Activated CD8-positive, alpha-beta memory T cell treated with anti-CD3 and anti-CD28 coated beads for 48 hours (primary cell): ENCODE data around the gene TTC28.
"Not testable (repeated sequence)": the region's sequence is repeated elsewhere in the genome, so short reads cannot be mapped to it uniquely, and the experiment has no call there.

Experiments used
- DNase-seq, 3 experiments: peaks; one replicate each; pipeline ENCODE4 v3.0.0-alpha.2; 2020; ENCODE audit warnings: low read depth in 2 of 3, low spot score in 2 of 3

TTC28 gene

DNA sequence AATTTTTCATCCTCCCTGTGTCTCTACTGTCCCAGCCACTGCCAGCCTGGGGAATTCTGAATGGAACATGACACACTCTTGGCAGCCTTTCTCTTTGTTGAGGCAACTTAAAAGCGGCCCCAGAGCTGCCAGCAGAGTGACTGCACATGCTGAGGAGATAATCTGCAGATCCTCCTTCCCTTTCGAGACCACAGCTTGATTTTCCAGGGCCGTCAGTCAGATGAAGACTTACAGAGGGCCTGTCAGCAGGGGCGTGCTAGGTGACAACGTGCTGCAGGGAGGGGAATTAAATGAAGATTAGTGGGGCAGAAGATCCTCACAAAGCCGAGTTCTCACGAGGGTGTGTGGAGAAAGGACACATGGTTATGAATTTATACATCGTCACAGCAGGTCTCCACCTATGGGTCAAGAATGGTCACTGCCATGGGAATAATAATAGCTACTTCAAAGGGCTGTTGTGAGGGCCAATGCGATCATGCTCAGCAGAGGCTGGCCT lies 567.0 kb downstream of the TTC28 start:
- DNase-seq: no peak

DNA sequence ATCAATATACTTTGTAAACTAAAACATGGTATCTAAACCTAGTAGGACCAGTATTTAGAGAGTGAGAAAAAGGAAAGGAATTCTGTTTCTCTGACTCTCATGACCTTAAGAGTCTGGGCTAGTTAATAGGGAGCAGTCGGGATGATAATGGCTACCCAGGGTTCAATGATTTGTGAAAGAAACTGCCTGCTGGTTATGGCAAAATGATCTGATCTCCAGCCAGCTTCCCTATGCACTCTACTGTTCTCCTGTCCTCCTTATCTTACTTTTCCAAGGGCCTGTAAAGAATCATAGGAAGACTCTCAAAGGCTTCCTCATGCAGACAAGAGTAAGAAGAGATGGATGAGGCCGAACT lies 567.5 kb downstream of the TTC28 start:
- DNase-seq: no peak

DNA sequence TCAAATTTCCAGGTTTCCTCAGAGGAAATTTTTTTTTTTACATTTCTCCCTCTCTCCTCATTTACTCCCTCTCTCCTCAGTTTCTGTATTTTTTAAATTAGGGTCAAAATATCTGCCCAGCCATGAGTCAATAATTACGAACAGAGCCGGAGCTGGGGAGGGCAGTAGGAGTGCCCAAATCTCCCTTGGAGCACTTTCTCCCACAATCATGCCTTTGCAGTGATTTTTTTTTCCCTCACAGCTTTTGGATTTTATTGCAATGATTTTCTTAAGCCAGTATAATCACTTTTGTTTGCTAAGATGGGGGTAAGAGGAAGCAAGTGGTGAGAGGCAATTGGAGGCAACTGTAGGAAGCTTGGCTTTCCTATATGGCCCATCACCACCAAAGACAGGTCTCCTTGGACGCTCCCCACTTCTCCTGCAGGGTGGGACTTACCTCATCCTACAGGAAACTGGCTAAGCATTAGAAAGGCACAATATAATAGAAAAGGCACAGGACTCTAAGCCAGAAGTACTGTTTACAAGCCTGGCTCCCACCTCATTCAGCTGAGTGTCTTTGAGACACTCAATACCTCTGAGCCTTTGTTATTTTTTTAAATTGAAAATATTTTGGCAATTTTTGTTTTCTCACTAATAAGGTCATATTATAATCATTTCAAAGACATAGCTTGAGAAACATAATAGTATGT lies 568.0 kb downstream of the TTC28 start:
- no peak for DNase-seq

DNA sequence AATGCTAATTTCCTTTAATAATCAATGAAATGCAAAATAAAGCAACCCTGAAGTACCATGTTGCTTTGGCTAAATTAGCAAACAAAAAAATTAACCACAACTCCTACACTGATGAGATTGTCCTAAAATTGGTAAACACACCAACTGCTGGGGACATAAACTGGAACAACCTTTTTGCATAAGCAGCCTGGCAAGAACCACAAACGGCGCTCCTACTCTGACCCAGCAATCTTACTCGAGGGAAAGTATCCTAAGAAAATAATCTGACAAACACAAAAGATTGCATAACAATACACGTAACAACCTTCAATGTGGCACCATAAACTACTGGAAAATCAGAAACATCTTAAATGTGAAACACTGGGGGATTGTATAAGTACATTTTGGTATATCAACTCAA lies 570.8 kb downstream of the TTC28 start:
- DNase-seq: no peak

DNA sequence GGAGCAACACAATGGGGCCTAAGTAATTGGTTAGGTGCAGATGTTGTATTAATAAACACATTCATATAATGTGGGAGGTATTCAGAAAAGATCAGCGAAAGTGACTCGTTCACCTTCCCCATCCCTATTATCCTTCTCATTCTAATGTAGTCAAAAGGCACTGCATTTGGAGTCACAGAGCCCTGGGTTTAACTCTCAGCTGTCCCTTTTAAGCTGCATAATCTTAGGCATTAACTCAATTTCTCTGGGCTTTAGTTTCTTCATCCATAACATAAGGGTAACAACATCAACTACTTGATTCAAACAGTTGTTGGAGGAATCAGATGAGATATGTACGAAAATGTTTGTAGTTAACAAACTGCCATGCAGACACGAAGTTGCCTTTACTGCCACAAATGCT lies 573.0 kb downstream of the TTC28 start:
- no peak for DNase-seq

DNA sequence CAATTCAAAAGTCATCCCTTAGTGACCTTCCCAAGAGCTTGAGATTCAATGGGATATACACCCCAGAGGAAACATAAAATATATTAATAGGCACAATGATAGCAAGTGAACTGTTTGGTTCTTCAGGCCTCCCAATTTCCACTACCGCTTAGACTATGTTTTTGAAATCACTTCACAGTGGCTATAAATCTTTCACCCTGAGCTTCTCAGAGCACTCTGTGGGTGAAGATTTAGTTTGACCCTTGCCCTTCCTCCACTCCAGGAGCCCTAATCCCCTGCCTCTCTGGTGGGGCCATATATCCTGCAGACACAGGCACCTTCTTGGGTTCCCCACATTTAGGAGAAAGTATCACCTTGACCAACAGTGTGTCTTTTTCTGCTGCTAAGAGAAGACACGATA lies 573.7 kb downstream of the TTC28 start:
- no peak for DNase-seq

DNA sequence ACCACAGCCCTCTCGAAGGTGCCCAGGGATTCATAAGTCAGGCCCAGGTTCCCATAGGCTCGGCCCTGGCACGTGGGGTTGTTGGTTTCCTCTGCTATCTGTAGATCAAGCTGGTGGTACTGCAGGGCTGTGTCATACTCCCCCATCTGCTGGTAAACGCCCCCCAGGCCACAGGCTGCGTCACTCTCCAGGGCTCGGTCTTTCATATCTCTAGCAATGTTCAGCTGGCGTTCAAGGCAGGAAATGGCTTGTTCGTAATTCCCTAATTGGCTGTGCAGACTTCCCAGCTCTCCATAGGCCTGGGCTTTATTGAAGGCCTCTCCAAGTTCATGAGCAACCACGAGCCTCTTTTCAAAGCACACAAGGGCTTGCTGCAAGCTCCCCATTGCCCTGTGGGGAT lies 574.2 kb downstream of the TTC28 start:
- no peak for DNase-seq

DNA sequence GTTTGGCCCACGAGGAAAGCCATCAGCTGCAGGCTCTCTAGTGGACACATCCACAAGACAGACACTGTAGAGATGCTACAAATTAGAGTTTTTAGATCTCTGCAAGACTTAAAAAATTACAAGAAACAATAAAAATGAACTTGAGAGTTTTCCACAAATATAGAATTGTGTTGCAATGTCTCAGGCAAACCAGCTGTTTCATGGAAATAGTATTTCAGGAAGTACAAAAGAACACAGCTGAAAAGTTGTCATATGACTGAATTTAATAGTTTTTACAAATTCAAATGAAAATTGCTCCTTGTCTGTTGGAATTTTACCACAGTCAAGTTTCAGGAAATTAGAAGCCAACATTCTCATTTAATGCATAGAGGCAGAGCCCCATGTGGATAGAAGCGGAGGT lies 576.0 kb downstream of the TTC28 start:
- no peak for DNase-seq

DNA sequence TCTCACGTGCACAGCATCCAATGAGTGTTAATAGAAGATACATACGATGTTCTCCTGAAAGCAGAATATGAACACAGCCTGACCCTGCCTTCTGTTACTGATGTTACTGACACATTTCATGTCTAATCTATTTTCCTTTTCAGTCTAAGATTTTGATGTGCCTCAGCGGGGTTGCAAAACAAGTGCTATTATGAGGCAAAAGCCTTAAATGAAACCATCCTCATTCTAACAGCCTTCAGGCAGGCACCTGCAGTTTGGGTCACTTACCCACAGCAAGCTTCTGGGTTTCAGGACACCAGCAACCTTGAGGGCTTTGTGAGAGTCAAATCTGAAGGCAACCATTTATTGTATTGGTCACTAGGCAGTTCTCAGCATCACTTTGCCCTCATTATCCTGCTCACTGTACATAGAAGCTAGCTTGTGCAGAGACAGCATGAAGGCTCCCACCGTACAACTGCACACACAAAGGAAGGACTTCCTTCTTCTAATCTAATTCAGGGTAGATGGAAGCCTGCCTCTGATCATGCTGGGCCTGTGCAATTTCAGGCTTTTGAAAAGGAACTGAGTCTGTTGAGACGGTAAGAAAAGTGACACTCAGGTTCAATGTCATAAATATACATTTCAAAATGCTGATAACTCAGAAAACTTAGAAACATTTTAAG lies 577.4 kb downstream of the TTC28 start:
- no peak for DNase-seq

DNA sequence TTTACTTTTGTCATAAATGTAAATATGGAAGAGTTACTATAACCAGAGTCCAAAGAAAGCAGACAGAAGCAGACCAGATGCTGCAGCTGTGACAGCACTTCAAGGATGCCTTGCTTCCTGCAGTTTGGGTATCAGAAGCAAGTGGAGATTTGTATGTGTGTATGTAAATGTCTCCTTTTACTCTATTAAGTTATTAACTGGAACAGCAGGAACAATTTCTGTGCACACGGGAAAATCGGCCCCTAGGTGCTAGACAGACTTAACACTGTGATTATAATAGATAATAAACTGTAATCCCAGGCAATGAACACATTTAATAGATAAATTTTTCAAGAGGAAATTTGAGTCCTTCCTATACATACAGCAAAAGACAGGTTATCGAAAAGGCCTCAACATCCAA lies 582.0 kb downstream of the TTC28 start:
- no peak for DNase-seq

DNA sequence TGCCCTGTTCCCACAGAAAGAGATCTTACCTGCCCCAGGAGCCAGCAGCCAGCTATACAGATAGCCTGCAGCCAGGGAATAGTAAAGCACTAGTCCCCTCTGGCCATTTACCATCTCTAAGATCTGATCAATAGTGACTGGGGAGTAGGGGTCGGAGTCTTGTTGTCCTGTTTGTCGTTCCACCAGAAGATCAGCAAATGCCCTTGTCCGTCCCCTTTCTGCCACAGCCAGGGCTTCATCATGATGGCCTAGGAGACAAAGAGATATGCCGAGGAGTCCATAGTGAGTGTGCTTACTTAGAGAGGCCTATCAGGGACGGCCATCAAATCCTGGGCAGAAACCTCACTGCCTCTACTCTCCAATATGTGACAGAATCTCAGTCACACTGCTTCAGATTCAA lies 583.5 kb downstream of the TTC28 start:
- no peak for DNase-seq

DNA sequence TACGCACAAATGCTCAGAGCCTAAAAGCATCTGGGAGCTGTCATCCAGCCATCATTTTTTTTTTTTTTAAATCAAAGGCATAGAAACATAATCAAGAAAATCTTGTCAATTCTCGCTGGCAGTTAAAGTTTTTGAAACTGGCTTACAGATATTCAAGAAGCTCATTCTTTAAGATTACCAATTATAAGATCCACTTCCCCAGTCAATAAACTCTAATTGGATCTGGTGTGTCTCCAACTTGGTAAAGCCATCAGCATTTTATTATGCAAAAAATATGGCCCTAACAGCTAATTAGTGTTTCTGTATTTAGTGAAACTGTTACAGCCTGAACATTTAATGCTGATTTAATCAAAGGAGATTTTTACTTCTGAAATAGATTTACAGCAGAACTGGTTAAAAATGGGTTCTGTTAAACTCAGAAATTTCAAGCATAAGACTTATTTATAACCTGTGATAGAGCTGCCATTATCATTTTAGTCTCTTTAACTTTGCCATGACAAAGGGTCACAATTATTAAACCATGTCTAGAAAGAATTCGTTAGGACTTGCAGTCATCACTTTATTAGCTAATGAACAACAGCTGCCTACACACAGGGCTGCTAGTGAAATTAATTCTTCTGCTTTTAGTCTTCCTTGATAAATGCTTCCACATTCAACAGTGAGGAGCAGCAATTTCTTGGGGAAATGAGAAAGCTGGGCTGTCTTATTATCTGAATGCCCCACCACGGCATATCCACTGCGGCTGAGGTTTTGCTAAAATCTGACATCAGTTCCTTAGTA lies 584.1 kb downstream of the TTC28 start:
- no peak for DNase-seq

DNA sequence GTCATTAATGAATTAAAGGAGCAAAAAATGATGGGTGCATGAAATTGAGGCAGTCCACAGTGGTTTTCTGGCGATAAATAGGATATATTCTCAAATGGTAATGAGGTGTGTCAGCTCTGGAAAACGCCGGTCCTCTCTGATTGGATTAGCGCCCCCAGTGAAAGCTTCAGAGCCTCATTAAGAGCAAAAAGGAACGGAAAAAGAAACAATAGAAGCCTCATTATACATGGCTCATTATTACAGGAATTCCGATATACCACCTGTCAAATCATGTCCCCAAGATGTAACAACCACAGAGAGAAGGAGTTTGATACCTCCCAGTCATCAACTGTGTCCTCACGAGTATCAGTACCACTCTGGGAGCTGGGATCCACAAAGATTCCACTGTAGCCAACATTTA lies 584.9 kb downstream of the TTC28 start:
- no peak for DNase-seq

DNA sequence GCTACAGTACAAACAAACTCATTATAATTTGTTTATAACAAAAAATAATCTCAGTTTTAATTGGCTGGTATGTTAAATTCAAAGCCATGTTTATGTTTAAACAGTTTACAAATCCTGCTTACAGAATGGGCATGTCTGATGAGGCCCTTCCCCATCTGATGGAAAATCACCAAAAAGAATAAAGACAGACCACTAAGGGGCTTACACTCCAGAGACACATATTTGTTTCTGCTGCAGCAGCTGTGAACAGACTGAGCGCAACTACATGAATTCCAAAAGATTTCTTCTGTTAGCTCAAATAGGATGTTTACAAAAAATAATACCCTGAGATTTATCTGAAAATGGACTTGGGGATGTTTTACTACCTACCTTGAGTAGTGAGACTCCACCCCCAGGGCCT lies 585.9 kb downstream of the TTC28 start:
- DNase-seq: no peak

DNA sequence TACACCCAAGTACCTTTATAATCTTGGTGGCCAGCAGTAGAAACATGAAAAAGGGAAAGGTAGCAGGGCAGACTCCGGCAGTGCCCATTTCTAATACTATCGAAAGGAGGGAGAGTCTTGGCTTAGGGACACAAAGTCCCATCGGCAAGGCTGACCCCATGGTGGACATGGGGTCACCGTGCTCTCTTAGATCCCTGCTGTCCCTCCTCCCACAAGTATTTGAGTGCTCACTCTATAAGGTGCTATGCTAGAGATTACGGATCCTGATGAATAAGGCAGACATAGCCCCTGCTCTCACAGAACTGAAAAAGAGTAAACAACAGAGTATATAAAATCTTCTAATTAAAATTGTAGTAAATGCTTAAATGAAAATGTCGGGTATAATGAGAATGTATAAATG lies 588.2 kb downstream of the TTC28 start:
- no peak for DNase-seq

DNA sequence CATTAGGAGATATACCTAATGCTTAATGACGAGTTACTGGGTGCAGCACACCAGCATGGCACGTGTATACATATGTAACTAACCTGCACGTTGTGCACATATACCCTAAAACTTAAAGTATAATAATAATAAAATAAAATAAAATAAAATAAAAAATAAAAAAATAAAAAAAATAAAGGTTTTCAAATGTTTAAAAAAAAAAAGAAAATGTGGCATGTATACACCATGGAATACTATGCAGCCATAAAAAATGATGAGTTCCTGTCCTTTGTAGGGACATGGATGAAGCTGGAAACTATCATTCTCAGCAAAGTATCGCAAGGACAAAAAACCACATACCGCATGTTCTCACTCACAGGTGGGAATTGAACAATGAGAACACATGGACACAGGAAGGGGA lies 590.1 kb downstream of the TTC28 start:
- not testable (repeated sequence) for DNase-seq

DNA sequence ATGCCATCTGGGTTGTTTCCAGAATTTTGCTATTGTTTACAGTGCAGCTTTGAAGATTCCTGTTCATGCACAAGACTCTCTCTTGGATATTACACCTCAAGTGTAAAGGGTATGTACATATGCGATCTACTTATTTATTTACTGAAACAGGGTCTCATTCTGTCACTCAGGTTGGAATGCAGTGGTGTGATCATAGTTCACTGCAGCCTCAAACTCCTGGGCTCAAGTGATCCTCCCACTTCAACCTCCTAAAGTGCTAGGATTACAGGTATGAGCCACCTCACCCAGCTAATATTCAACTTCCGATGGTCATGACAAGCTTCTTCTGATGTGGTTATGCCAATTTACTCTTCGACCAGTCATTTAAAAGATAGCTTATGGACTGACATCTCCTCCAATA lies 602.5 kb downstream of the TTC28 start:
- DNase-seq: no peak

DNA sequence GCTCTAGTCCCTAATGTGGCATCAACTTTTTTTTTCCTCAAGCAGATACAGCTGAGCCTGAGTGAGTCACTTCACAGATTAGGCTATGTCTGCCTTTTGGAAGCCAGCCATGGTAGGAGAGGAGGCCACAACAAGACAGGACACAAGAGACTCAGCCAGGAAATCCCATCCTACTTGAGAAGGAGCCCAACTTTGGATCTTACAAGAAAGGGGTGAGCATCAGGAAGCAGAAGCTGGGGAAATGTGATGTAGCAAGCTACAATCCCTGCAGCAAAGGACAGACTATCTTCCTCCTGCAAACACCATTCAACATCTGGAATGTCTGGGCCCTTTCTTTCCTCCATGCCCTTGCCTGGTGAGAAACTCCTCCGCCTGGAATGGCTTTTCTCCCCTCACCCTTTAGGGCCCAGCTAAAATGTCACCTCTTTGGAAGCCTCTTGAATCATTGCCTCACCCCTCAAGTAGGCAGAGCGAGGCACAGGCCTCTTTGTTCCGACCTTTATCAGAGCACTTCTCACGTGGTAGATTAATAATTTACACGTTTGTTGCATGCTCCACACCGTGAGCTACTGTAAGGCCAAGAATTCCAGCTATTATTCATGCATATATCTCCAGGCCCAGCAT lies 604.2 kb downstream of the TTC28 start:
- no peak for DNase-seq

DNA sequence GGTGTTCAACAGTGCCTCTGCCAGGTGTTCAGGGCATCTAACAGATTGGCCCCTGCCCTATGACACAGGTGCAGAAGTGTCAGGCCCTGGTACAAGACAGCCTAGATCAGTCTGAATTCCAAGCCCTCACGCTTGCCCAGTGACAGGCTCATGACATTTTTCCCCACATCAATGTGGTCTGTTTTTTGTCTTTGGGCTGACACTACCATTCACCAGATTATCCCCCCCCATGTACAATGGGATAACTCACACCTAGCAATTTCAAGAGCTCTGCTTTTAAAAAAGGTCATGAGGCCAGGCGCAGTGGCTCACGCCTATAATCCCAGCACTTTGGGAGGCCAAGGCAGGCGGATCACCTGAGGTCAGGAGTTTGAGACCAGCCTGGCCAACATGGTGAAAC lies 605.1 kb downstream of the TTC28 start:
- no peak for DNase-seq

DNA sequence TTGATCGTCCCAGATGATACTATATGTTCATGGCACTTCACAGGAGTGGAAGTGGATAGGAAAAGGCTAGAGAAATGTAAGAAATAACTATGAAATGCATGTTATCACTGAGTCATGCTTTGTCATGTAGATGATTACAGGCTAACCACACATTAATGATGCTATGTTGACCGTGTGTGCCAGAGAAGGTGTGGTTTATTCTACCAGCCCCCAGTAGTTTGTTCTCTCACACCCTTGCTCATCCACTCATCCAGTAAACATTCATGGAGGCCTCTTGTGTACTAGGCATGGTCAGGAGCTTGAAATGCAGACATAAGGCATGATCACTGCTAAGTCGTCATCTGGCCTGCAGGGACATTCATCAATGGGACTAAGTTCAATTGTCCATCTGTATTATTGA lies 607.6 kb downstream of the TTC28 start:
- DNase-seq: no peak

DNA sequence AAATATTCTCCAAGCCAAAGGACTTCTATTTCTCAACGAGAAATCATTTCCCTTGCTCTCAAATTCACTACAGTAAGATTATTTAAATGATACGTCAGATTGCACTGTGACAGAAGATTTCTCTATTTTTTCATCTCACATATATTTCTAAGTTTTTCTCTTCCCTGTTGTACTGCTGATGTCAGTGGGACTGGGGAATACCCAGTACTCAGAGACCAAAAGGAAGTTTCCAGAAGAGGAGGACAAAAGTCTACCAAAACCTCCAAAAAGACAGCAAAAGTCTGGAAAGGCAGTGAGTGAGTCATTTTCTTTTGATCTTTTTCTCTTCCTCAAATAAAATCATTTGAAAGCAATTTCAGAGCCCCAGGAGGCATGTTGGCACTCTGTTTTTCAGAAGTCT lies 610.8 kb downstream of the TTC28 start:
- no peak for DNase-seq

DNA sequence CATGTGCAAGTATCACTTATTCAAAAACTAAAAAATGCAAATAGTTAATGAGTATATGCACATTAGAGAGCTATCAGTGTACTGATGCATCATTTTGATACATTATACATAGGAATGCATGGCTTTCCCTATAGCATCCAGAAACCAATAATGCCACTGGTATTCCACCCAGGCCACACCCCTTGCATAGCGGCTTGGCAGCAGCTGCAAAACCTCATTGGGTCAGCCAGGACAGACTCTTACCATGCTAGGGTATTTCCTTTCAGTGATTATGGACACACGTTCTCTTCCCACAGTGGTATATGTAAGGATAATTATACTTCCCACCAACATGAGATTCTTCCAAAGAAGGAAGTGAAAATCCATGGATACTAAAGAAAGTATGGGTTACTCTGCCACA lies 614.7 kb downstream of the TTC28 start:
- no peak for DNase-seq
